H1 (cell line): ENCODE results near the gene PTPRT. TPM values are rescaled to one million over a fixed set of nuclear protein-coding genes. Genes with fewer than 3 reads are reported as not detected.

Experiments used
- CTCF ChIA-PET: fragments of 300-600 bp; sonication (Branson Sonifier 250); formaldehyde crosslinking; loops from one replicate; lab custom pipeline; 2021; ENCODE audit not compliant: partially characterized antibody; lab: Charles Lee
- POLR2A ChIA-PET: fragments of 300-600 bp; sonication (Branson Sonifier 250); formaldehyde crosslinking; loops from one replicate; lab custom pipeline; 2021; ENCODE audit warnings: inconsistent platforms; ENCODE audit not compliant: partially characterized antibody; lab: Charles Lee
- DNase-seq, 2 experiments: peaks; one replicate each; pipeline versions ENCODE4 v3.0.0 to v3.0.0-alpha.2; 2010 to 2022; ENCODE audit warnings: low spot score in 2 of 2, low read depth in 1 of 2, mixed read lengths in 1 of 2
- FAIRE-seq: peaks from 2 replicates; lab custom pipeline; 2011; peaks lifted over from hg19 to GRCh38; lab: Jason Lieb, UNC
- H2AFZ ChIP-seq: 2 replicates; pipeline ENCODE4 v1.8.1; 2012; ENCODE audit warnings: low read length, inconsistent platforms
- H2AK5ac ChIP-seq: 2 replicates; pipeline ENCODE4 v1.6.1; 2013; ENCODE audit warnings: low read depth, low read length
- H2BK120ac ChIP-seq: replicated peaks from 2 replicates; pipeline ENCODE3; 2013; ENCODE audit warnings: low read depth, low read length, inconsistent platforms
- H2BK12ac ChIP-seq: 2 replicates; pipeline ENCODE4 v1.6.1; 2013; ENCODE audit warnings: low read depth, low read length
- H2BK15ac ChIP-seq: 2 replicates; pipeline ENCODE4 v1.6.1; 2013; ENCODE audit warnings: low read length
- H2BK20ac ChIP-seq: 2 replicates; pipeline ENCODE4 v1.6.1; 2013; ENCODE audit warnings: low read length
- H2BK5ac ChIP-seq: 2 replicates; pipeline ENCODE4 v1.6.1; 2013; ENCODE audit warnings: low read depth, low read length
- H3K14ac ChIP-seq: 2 replicates; pipeline ENCODE4 v1.6.1; 2013; ENCODE audit warnings: inconsistent platforms; ENCODE audit not compliant: insufficient read length
- H3K18ac ChIP-seq: 2 replicates; pipeline ENCODE4 v1.6.1; 2013; ENCODE audit warnings: low read length; ENCODE audit errors: extremely low read depth
- H3K23ac ChIP-seq: 2 replicates; pipeline ENCODE4 v1.6.1; 2013; ENCODE audit warnings: inconsistent platforms; ENCODE audit not compliant: insufficient read length
- H3K23me2 ChIP-seq: 2 replicates; pipeline ENCODE4 v1.6.1; 2013; ENCODE audit warnings: low read depth, low read length
- H3K27ac ChIP-seq: 2 replicates; pipeline ENCODE4 v1.6.1; 2011; ENCODE audit warnings: low read depth, low read length, inconsistent platforms
- H3K27me3 ChIP-seq, 4 experiments: replicated peaks in 1 of 4; 1 replicate in 1 of 4; 2 replicates in 3 of 4; pipeline versions ENCODE4 v1.6.1 to v1.8.1; 2011 to 2013; ENCODE audit warnings: low read length in 3 of 4, mild to moderate bottlenecking in 3 of 4, inconsistent platforms in 2 of 4, mixed read lengths in 2 of 4, moderate library complexity in 1 of 4; ENCODE audit not compliant: control insufficient read depth in 3 of 4, insufficient read depth in 3 of 4; ENCODE audit errors: extremely low read depth in 1 of 4
- H3K36me3 ChIP-seq, 4 experiments: 2 replicates each; pipeline versions ENCODE4 v1.6.1 to v1.8.1; 2011 to 2013; ENCODE audit warnings: mild to moderate bottlenecking in 4 of 4, low read length in 3 of 4, moderate library complexity in 2 of 4, control low read depth in 1 of 4, inconsistent platforms in 1 of 4; ENCODE audit not compliant: insufficient read depth in 4 of 4, control insufficient read depth in 2 of 4
- H3K4ac ChIP-seq: replicated peaks from 2 replicates; pipeline ENCODE3; 2013; ENCODE audit warnings: low read length, low read depth, mixed read lengths, inconsistent platforms; ENCODE audit not compliant: insufficient read length
- H3K4me1 ChIP-seq, 4 experiments: replicated peaks in 1 of 4; 1 replicate in 1 of 4; 2 replicates in 3 of 4; pipeline versions ENCODE4 v1.6.1 to v1.8.1; 2011 to 2013; ENCODE audit warnings: low read length in 3 of 4, inconsistent platforms in 2 of 4, mixed read lengths in 1 of 4; ENCODE audit not compliant: insufficient read depth in 4 of 4, control insufficient read depth in 3 of 4
- H3K4me2 ChIP-seq, 2 experiments: 2 replicates each; pipeline versions ENCODE4 v1.6.1 to v1.8.1; 2011 to 2013; ENCODE audit warnings: low read depth in 2 of 2, low read length in 2 of 2, control low read depth in 1 of 2, inconsistent platforms in 1 of 2, mild to moderate bottlenecking in 1 of 2; ENCODE audit not compliant: insufficient read depth in 1 of 2
- H3K4me3 ChIP-seq, 4 experiments: fragments of 200-600, 300-600 bp in 1 of 4; sonication (generic), shearing (Covaris generic), sonication (Bioruptor Twin) in 1 of 4; 2 replicates each; pipeline versions ENCODE4 v1.5.1 to v1.8.1; 2011 to 2016; ENCODE audit warnings: low read length in 4 of 4, low read depth in 3 of 4, control low read depth in 2 of 4, inconsistent platforms in 2 of 4, mild to moderate bottlenecking in 2 of 4, mixed read lengths in 1 of 4, moderate library complexity in 1 of 4; ENCODE audit not compliant: insufficient read depth in 2 of 4; ENCODE audit errors: extremely low read depth in 1 of 4
- H3K56ac ChIP-seq: replicated peaks from 2 replicates; pipeline ENCODE3; 2013; ENCODE audit warnings: low read depth, mild to moderate bottlenecking, mixed read lengths, low read length, inconsistent platforms; ENCODE audit not compliant: insufficient read length
- H3K79me1 ChIP-seq: 2 replicates; pipeline ENCODE4 v1.6.1; 2013; ENCODE audit warnings: low read depth, low read length, control low read depth
- H3K79me2 ChIP-seq, 2 experiments: 2 replicates each; pipeline versions ENCODE4 v1.6.1 to v1.8.1; 2012 to 2013; ENCODE audit warnings: low read length in 2 of 2, mild to moderate bottlenecking in 2 of 2, inconsistent platforms in 1 of 2; ENCODE audit not compliant: insufficient read depth in 2 of 2, control insufficient read depth in 1 of 2
- H3K9ac ChIP-seq, 4 experiments: replicated peaks in 1 of 4; 1 replicate in 1 of 4; 2 replicates in 3 of 4; pipeline versions ENCODE4 v1.6.1 to v1.8.1; 2011 to 2013; ENCODE audit warnings: low read depth in 3 of 4, low read length in 3 of 4, control low read depth in 2 of 4, mild to moderate bottlenecking in 2 of 4, moderate library complexity in 2 of 4, inconsistent platforms in 1 of 4; ENCODE audit errors: extremely low read depth in 1 of 4
- H3K9me3 ChIP-seq, 2 experiments: 2 replicates each; pipeline versions ENCODE4 v1.6.1 to v1.8.1; 2012 to 2013; ENCODE audit warnings: mild to moderate bottlenecking in 2 of 2, moderate library complexity in 2 of 2, control low read depth in 1 of 2, inconsistent platforms in 1 of 2, low read depth in 1 of 2, low read length in 1 of 2, mixed read lengths in 1 of 2; ENCODE audit not compliant: insufficient read depth in 2 of 2
- H4K20me1 ChIP-seq, 2 experiments: replicated peaks in 1 of 2; 2 replicates each; pipeline versions ENCODE3 to v1.8.1; 2011 to 2013; ENCODE audit warnings: inconsistent platforms in 2 of 2, low read length in 2 of 2, mild to moderate bottlenecking in 1 of 2; ENCODE audit not compliant: insufficient read depth in 2 of 2, control insufficient read depth in 1 of 2
- H4K5ac ChIP-seq: 2 replicates; pipeline ENCODE4 v1.6.1; 2013; ENCODE audit warnings: low read length, low read depth, mixed read lengths, inconsistent platforms; ENCODE audit not compliant: insufficient read length
- H4K8ac ChIP-seq: 2 replicates; pipeline ENCODE4 v1.8.0; 2013; ENCODE audit warnings: mild to moderate bottlenecking, moderate library complexity, low read length, inconsistent platforms; ENCODE audit not compliant: insufficient read depth; ENCODE audit errors: extremely low read depth
- H4K91ac ChIP-seq: replicated peaks from 2 replicates; pipeline ENCODE3; 2013; ENCODE audit warnings: low read length, mixed read lengths, inconsistent platforms; ENCODE audit not compliant: insufficient read length
- CBX8 ChIP-seq: fragments of 300-800, 300-1000 bp; sonication (generic); IDR thresholded peaks from 2 replicates; pipeline ENCODE4 v1.7.1; 2016; ENCODE audit warnings: low read depth, low read length, borderline replicate concordance
- POLR2AphosphoS5 ChIP-seq: IDR thresholded peaks from 2 replicates; pipeline ENCODE4 v1.6.1; 2011; ENCODE audit warnings: low read depth, low read length
- RBBP5 ChIP-seq: IDR thresholded peaks from 2 replicates; pipeline ENCODE4 v1.7.1; 2012; ENCODE audit warnings: low read depth, mild to moderate bottlenecking, inconsistent platforms, low read length, moderate library complexity, borderline replicate concordance
- RXRA ChIP-seq: IDR thresholded peaks from 2 replicates; pipeline ENCODE4 v1.6.1; 2011; ENCODE audit warnings: low read depth, mild to moderate bottlenecking, low read length, moderate library complexity; ENCODE audit not compliant: insufficient read depth
- SAP30 ChIP-seq: fragments of 300-600 bp; sonication (generic); IDR thresholded peaks from 2 replicates; pipeline ENCODE4 v1.7.1; 2012; ENCODE audit warnings: low read length, moderate library complexity, mild to moderate bottlenecking, inconsistent platforms; ENCODE audit not compliant: insufficient read depth, insufficient replicate concordance
- WGBS, 2 experiments: shearing (Covaris generic) in 1 of 2; methylation state at CpG; one replicate each; pipeline versions ENCODE4 v1.1.6 to v1.1.7; 2013 to 2015; ENCODE audit warnings: low lambda C conversion rate in 2 of 2, mixed read lengths in 2 of 2, inconsistent platforms in 1 of 2, low coverage in 1 of 2, missing lambda C conversion rate in 1 of 2; ENCODE audit not compliant: insufficient replicate concordance in 2 of 2, insufficient coverage in 1 of 2, insufficient read length in 1 of 2; ENCODE audit errors: extremely low coverage in 1 of 2, missing lambda C conversion rate in 1 of 2; 5-methylcytosine and 5-hydroxymethylcytosine counted together
- polyA plus RNA-seq, 7 experiments: library from polyadenylated mRNA; depleted of rRNA in 3 of 7; stranded (reverse) in 5 of 7; unstranded in 2 of 7; fragments of >200 nt in 5 of 7; fragments of 200-250 nt in 2 of 7; gene quantifications; 1 replicate in 5 of 7; 2 replicates in 1 of 7; 4 replicates in 1 of 7; pipeline versions ENCODE4 v1.2.1 to v1.2.3, GENCODE V29; 2011 to 2013; ENCODE audit warnings: missing spikeins in 2 of 7, mixed read lengths in 2 of 7
- total RNA-seq: library from RNA; stranded (reverse); fragmentation: NEBNext Ultra II Directional; extraction: Animal tissue kit (Norgen Biotek cat#: 25700); gene quantifications from 2 replicates; pipeline ENCODE4 v1.2.1, GENCODE V29; 2021

PTPRT gene
- total and polyA plus RNA-seq, 2 of the 8 experiments (the other 6 are each of a cell fraction or from before 2014, with no cell fraction given) = 0.33 to 1.8 TPM

DNA sequence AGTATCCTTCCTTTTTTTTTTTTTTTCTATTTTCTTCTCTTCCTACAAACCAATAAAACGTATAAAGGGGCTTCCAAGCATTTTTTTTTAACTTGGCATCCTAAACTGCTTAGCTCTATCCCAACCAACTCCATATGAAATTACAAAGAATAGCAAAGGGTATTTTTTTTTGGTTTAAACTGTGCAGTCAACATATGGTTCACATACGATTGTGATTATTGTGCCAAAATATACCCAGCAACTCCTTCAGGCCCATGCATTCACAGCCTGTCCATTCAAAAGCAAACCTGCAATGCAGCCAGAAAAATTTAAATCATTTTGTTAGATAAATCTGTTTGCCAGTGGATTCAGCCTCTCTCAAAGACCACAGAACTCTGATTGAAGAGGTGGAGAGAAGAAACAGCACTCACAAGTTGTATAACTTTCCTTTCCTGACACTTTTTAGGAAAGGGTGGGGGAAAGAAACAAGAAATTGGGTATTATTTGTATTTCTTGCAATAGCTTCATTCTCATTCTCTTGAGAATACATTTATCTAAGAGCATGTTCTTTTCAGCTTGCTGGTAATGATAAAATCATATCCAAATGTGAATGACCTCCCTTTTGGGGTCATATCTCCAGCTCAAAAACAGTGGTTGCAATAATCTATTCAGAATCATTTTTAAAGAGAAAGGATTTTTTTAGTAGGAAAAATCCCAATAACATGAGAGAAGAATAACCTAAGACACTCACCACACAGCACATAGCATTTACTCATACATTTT is 870.3 kb downstream of the PTPRT start:
- CTCF ChIA-PET = interaction anchor here (0.6 to 1.0 kb wide), 4 partner anchors 11 to 269 kb away, joined by 3 to 4 read pairs (median 3); no protein-coding TSS in a partner anchor

More for the DNA sequence above, 870.3 kb downstream of the PTPRT start:
- TF ChIP-seq RBBP5 = no peak
- no peak for TF ChIP-seq CBX8
- no peak for TF ChIP-seq RXRA
- TF ChIP-seq SAP30 = no peak
- no peak for TF ChIP-seq POLR2AphosphoS5
- no peak overlapping the region for H2BK12ac ChIP-seq
- H3K4me2 ChIP-seq = no peak overlapping the region
- no peak overlapping the region for H3K14ac ChIP-seq
- WGBS, 2 experiments = 90% methylated on average over 2 of the region's 2 CpGs; no CpG with 5 or more reads in 1 of the 2 experiments
- H3K4ac ChIP-seq = no peak overlapping the region
- FAIRE-seq (no peak), DNase-seq (no peak)
- peaks cover 0 to 4% (median 2%) of the 10 kb centered on the region in 4 experiments; a peak in 3 of 7 replicates for H3K4me1 ChIP-seq
- no peak overlapping the region for H4K5ac ChIP-seq
- no peak overlapping the region for H2AK5ac ChIP-seq
- no peak overlapping the region for H2BK15ac ChIP-seq
- no peak overlapping the region for H4K91ac ChIP-seq
- H3K23me2 ChIP-seq = no peaks in the 10 kb centered on the region
- no peaks in the 10 kb centered on the region for H3K36me3 ChIP-seq
- no peaks in the 10 kb centered on the region for H3K27me3 ChIP-seq
- H2BK20ac ChIP-seq = no peak overlapping the region
- no peak overlapping the region for H3K9ac ChIP-seq
- H3K9me3 ChIP-seq = peaks cover 0 to 3% of the 10 kb centered on the region in 2 experiments; a peak in 1 of 4 replicates
- no peak overlapping the region for H3K4me3 ChIP-seq
- H2BK120ac ChIP-seq = no peak overlapping the region
- H3K79me1 ChIP-seq = no peaks in the 10 kb centered on the region
- no peak overlapping the region for H3K18ac ChIP-seq
- no peak overlapping the region for H2BK5ac ChIP-seq
- H4K20me1 ChIP-seq = no peaks in the 10 kb centered on the region
- H4K8ac ChIP-seq = no peak overlapping the region
- H3K79me2 ChIP-seq = no peaks in the 10 kb centered on the region
- no peak overlapping the region for H3K23ac ChIP-seq
- H2AFZ ChIP-seq = no peak overlapping the region
- POLR2A ChIA-PET = interaction anchor here (0.7 kb wide), 1 partner anchor 86 kb away, joined by 3 read pairs; no protein-coding TSS in a partner anchor
- H3K27ac ChIP-seq = no peak overlapping the region
- H3K56ac ChIP-seq = no peak overlapping the region
